Right lobe of liver (tissue), 6 donors: ENCODE data around the gene C1QTNF8. TPM values are rescaled to one million over a fixed set of nuclear protein-coding genes. Genes with fewer than 3 reads are reported as not detected.

Experiments used
- ATAC-seq, 4 donors: fragments of 200-7000 bp; cut with Tn5 transposase; one replicate each; pipeline ENCODE4 v1.9.1; 2020; ENCODE audit warnings: mild to moderate bottlenecking in 4 of 4, moderate library complexity in 4 of 4
- DNase-seq, 3 donors: peaks; one replicate each; pipeline ENCODE4 v3.0.0-alpha.2; 2020
- H3K27ac ChIP-seq, 3 donors: fragments of 200-600 bp; one replicate each; pipeline ENCODE4 v1.8.0; 2022
- H3K27me3 ChIP-seq, 2 donors: fragments of 200-600 bp; one replicate each; pipeline ENCODE4 v1.8.0; 2022
- H3K36me3 ChIP-seq, 4 donors: fragments of 200-600 bp; sonication (generic) in 1 of 4; one replicate each; pipeline versions ENCODE4 v1.5.1 to v1.8.0; 2017 to 2022; ENCODE audit warnings: control low read depth in 1 of 4
- H3K4me1 ChIP-seq, 4 donors: fragments of 200-600 bp; sonication (generic) in 1 of 4; one replicate each; pipeline versions ENCODE4 v1.5.1 to v1.8.0; 2017 to 2022; ENCODE audit warnings: control low read depth in 1 of 4
- H3K4me3 ChIP-seq, 3 donors: fragments of 200-600 bp; one replicate each; pipeline ENCODE4 v1.8.0; 2022
- H3K9me3 ChIP-seq, 4 donors: fragments of 200-600 bp; sonication (generic) in 1 of 4; one replicate each; pipeline versions ENCODE4 v1.5.1 to v1.8.0; 2017 to 2022; ENCODE audit warnings: control low read depth in 1 of 4
- CTCF ChIP-seq, 4 donors: fragments of 200-600 bp in 3 of 4; fragments of 450-650 bp in 1 of 4; IDR thresholded peaks; one replicate each; pipeline versions ENCODE4 v1.5.1 to v1.8.0; 2016 to 2022; ENCODE audit warnings: antibody characterized with exemption in 4 of 4, mild to moderate bottlenecking in 2 of 4
- POLR2A ChIP-seq: fragments of 450-650 bp; IDR thresholded peaks from one replicate; pipeline ENCODE4 v1.6.1; 2017; ENCODE audit warnings: antibody characterized with exemption, mild to moderate bottlenecking
- WGBS: methylation state at CpG from one replicate; pipeline ENCODE4 v1.1.6; 2018; ENCODE audit warnings: low coverage, low lambda C conversion rate; ENCODE audit not compliant: insufficient coverage; ENCODE audit errors: missing lambda C conversion rate; 5-methylcytosine and 5-hydroxymethylcytosine counted together
- intact Hi-C, 2 donors: fragments of 100-400 bp; cut with DNase I; formaldehyde crosslinking; loops; one replicate each; pipeline versions ENCODE4 v1.11.2 to v1.14.1; 2022
- total RNA-seq, 6 experiments: library from RNA; depleted of rRNA in 2 of 6; stranded (reverse); fragments of >200 nt in 2 of 6; fragmentation: NEBNext Ultra II Directional in 3 of 6; extraction: Animal tissue kit (Norgen Biotek cat#: 25700) in 3 of 6; gene quantifications; one replicate each; pipeline versions ENCODE4 v1.1.0 to v1.2.4, GENCODE V29; 2016 to 2023
- donor health status: DM: no; HTN: yes; CAD: no.
- donor health status: DM: no; HTN: no; CAD: no.
- donor health status: DM: no; HTN: no; CAD: no.
- donor health status: DM: no; HTN: yes; CAD: no.
- donor health status: DM: no; HTN: yes; CAD: no.

Gene C1QTNF8
- total RNA-seq, 6 experiments from 2014 or later: not detected

DNA sequence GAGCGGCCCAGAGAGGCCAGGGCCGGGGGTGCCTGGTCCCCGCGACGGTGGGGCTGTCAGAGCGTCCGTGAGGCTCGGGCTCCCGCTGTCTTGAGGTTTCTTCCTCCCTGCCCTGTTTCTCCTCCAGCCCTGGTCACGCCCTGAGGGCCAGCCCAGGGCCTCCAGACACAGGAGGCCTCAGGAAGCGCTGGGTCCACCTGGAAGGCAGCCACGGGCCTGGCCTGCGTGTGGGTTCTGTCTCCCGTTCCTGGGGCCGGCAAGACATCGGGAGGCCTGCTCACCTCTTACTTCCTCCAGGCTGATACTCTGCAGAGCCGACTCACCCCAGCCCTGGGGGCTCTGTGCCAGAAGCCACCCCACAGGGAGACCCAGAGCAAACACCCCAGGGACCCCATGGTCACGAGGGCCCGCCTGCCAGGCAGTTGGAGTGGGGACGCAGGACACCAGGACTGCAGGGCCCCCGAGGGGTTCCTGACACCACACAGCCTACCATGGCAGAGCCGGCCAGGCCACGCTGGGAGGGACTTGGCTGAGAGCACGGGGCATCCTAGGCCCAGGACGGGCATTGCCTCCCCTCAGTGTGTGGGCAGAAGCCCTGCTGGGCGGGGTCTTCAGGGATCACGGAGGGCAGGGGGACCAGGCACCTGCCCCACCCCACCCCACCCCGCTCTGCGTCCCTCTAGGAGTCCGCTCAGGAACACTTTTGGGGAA is 37.9 kb upstream of the C1QTNF8 start:
- Histone ChIP-seq H3K4me3 (no peak overlapping the region), H3K9me3 (no peaks in the 10 kb centered on the region), H3K27me3 (no peaks in the 10 kb centered on the region), H3K36me3 (no peaks in the 10 kb centered on the region), H3K4me1 (peaks cover 0 to 26% (median 11%) of the 10 kb centered on the region in 4 donors), H3K27ac (no peak overlapping the region)
- ATAC-seq: peak; percentile 8 to 21 (median 15)
- WGBS: 63% methylated on average over 9 of the region's 30 CpGs
- TF ChIP-seq POLR2A: no peak
- no peak for DNase-seq
- intact Hi-C loops: no loop called here

GRCh38 chr16:1133271-1133670 is 37.2 kb upstream of the C1QTNF8 start:
- Histone ChIP-seq H3K9me3 (no peaks in the 10 kb centered on the region), H3K27ac (no peak overlapping the region), H3K4me3 (no peak overlapping the region), H3K4me1 (peaks cover 0 to 26% (median 11%) of the 10 kb centered on the region in 4 donors), H3K36me3 (no peaks in the 10 kb centered on the region), H3K27me3 (no peaks in the 10 kb centered on the region)
- WGBS: 90% methylated on average over 2 of the region's 18 CpGs
- ATAC-seq: no peak
- no peak for TF ChIP-seq POLR2A
- no peak for TF ChIP-seq CTCF (IDR thresholded peaks at IDR 0.05)
- intact Hi-C loops: no loop called here
- DNase-seq: no peak

GRCh38 chr16:1132431-1132830 is 36.4 kb upstream of the C1QTNF8 start:
- DNase-seq: no peak
- 67% methylated on average over 6 of the region's 15 CpGs for WGBS
- Histone ChIP-seq H3K27ac (no peak overlapping the region), H3K4me1 (peaks cover 0 to 26% (median 11%) of the 10 kb centered on the region in 4 donors), H3K4me3 (no peak overlapping the region), H3K27me3 (no peaks in the 10 kb centered on the region), H3K9me3 (no peaks in the 10 kb centered on the region), H3K36me3 (no peaks in the 10 kb centered on the region)
- TF ChIP-seq POLR2A: no peak
- TF ChIP-seq CTCF (IDR thresholded peaks at IDR 0.05): no peak
- intact Hi-C loops: no loop called here
- ATAC-seq: no peak

GRCh38 chr16:1131378-1131994 is 35.4 kb upstream of the C1QTNF8 start:
- Histone ChIP-seq H3K4me3 (no peak overlapping the region), H3K9me3 (no peaks in the 10 kb centered on the region), H3K36me3 (no peaks in the 10 kb centered on the region), H3K4me1 (peaks cover 0 to 26% (median 11%) of the 10 kb centered on the region in 4 donors), H3K27ac (no peak overlapping the region), H3K27me3 (no peaks in the 10 kb centered on the region)
- DNase-seq (peak in 1 of 3 donors; percentile 66), ATAC-seq (peak in 3 of 4 donors; percentile 41 to 56 (median 51))
- WGBS: 68% methylated on average over 5 of the region's 35 CpGs
- intact Hi-C loops: no loop called here
- no peak for TF ChIP-seq POLR2A
- no peak for TF ChIP-seq CTCF (IDR thresholded peaks at IDR 0.05)

- Histone ChIP-seq H3K9me3 (no peaks in the 10 kb centered on the region), H3K27ac (no peak overlapping the region), H3K36me3 (no peaks in the 10 kb centered on the region), H3K4me3 (no peak overlapping the region), H3K4me1 (peaks cover 0 to 18% (median 9%) of the 10 kb centered on the region in 4 donors), H3K27me3 (no peaks in the 10 kb centered on the region)
- TF ChIP-seq CTCF (IDR thresholded peaks at IDR 0.05) (no peak), POLR2A (no peak)
- intact Hi-C loops: no loop called here
- 88% methylated on average over 3 of the region's 8 CpGs for WGBS
- DNase-seq (no peak), ATAC-seq (no peak)
Measured at GRCh38 chr16:1130382-1130781, 34.3 kb upstream of the C1QTNF8 start.
